Endometrium (tissue), 2 donors: ENCODE results near the gene KLHL3.

Experiments
- FAIRE-seq: peaks from 2 replicates; lab custom pipeline; 2012; peaks lifted over from hg19 to GRCh38; lab: Jason Lieb, UNC
- donor health status: control.
- donor health status: control.

The KLHL3 gene

DNA sequence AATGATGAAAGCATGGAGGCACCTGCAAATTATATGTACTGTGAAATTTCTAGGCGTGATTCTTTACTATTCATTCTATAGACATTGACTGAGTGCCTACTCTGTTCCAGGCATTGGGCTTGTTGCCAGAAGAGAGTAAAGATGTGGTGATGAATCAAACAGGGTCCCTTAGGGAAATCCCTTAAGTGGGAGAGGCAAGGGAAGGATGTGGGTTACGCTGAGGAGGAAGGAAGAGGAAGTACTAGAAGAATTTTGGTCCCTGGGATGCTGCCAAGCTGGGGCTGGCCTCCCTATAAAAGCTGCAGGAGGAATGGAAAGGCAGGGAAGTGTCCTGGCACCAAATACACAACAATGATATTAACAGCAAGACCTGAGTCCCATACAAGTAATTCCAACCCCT lies 160.0 kb downstream of the KLHL3 start:
- FAIRE-seq = no peak

DNA sequence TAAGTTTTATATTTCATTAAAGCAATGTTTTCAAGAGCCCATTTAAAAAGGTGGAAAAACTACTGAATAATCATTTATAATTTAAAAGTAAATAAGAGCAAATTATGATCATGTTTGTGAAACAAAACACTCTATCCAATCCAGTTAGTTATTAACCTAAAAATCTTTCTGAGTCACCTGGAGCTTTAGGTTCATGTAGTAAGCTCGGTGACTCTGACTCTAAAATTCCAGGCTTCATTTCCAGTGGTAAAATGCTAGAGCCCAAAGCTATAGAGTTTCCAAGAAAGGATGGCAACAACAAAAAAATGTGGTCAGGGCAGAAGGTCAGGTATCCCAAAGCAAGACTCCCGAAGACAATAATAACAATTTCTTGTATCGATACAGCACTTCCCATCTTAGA lies 160.7 kb downstream of the KLHL3 start:
- FAIRE-seq = no peak

DNA sequence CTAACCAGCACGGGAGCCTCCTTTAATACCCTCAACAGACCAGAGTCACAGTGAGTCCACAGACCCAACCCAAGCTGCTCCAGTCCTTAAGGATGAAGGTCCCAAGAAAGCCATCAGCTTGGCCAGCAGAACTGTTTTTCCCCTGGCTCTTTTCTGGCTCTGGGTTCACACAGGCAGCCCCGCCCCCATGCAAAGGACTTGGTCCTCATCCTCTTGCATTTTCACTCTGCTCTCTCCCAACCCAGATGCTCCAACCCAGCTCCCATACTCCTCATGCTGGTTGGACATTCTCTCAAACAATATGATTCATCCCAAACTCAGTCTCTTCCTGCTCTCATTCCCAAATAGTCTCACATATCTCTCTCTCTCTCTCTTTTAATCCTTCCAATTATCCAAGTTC lies 162.5 kb downstream of the KLHL3 start:
- FAIRE-seq = no peak

DNA sequence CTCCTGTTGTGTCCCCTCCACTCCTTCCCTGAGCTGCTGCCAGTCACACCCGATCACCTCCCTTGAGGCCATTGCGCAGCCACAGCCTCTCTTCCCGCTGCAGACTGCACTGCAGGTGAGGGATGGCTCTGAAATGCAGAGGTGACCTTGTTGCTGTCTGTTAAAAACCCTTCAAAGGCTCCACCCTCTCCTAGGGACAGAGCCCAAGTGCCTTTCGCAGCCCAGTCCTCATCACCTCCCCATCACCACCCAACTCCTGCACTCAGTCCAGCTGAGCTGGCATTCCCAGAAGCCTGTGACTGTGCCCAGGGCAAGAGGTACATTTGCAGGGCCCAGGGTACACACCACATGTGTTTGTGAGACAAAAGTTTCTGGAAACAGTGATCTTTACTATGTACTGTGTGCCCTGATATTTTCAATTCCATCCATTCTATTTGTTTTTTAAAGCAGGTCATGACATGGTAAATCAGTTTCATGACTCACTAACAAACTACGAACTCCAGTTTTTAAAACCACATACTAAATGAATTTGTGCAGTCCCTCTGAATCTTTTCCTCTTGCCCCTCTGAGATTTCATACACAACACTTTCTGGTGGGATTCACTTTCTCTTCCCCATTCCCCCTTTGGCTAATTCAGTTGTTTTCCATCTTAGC lies 163.7 kb downstream of the KLHL3 start:
- FAIRE-seq = no peak

DNA sequence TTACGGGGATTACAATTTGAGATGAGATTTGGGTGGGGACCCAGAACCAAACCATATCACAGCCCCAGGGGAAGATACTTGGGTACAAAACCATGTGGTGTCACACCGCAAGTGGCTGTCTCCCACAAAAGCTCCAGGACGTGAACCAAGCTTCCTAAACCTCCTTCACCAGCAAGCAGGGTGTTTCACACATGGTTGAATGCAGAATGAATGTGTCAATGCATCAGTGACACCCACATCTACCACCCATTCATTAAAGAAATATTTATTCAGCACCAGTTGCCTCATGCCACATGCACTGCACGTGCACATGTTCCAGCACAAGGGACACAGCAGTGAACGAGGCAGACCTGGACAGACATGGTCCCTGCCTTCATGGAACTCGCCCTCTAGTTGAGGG lies 165.8 kb downstream of the KLHL3 start:
- no peak for FAIRE-seq
